HG02642 (cell line): Measurements from ENCODE around the gene PPP1R16B.

Experiments used
- ATAC-seq: cut with Tn5 transposase; IDR thresholded peaks from one replicate; pipeline ENCODE4 v1.9.1; 2021; ENCODE audit warnings: mild to moderate bottlenecking; ENCODE audit not compliant: unreplicated experiment, poor library complexity

PPP1R16B gene

DNA sequence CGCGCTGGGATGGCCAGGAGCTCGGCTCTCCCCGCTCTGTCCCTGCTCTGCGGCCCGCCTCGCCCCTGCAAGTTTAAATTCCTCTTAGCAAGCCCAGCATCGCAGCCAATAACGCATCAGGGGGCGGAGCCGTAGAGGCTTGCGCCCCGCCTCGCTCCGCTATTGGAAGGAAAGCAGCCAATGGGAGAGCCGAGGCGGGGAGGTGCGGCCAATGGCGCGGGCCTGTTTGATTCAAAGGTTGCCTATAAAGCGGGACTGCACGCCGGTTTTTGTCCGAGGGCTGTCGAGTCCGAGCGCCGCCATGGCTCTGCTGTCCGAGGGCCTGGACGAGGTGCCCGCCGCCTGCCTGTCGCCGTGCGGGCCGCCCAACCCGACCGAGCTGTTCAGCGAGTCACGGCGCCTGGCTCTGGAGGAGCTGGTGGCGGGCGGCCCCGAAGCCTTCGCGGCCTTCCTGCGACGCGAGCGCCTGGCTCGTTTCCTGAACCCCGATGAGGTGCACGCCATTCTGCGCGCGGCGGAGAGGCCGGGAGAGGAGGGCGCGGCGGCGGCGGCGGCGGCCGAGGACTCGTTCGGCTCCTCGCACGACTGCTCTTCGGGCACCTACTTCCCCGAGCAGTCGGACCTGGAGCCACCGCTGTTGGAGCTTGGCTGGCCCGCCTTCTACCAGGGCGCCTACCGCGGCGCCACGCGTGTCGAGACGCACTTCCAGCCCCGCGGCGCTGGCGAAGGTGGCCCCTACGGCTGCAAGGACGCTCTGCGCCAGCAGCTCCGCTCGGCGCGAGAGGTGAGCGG is 120.8 kb downstream of the PPP1R16B start, which contains the start of gene FAM83D:
Gene FAM83D, plus strand, starts transcription at position 276 of the 792 bp plus-strand sequence. Its CDS starts 26 bp downstream, at position 302.
- ATAC-seq: peak; percentile 94

DNA sequence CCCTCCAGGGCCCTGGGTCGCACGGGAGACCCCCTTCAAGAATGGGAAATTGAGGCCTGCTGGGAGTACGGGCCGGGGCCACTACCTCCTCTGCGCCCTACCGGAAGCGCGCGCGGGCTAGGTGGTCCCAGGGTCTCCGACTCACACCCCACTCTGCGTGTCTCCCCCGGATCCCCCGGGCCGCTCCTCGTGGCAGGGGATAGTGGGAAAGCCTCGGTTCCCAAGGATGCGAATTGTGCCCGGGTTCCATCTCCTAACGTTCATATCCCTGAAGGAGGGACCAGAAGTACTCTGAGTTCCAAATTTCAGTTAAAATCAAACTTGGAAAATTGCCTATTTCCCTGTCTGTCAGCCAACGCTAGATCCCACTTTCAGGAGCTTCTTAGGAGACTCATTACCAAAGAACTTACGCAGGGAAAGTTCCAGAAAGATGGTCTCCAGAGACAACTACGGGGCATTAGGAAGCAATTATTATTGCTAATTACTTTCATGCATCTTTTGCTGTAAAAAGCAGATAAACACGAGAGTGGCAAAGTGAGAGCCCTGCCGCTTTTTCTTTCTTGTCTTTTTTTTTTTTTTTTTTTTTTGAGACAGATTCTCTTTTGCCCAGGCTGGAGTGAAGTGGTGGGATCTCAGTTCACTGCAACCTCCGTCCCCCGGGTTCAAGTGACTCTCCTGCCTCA is 121.6 kb downstream of the PPP1R16B start:
- ATAC-seq: no peak

- no peak for ATAC-seq
Observed at GRCh38 chr20:38927902-38928578, 122.5 kb downstream of the PPP1R16B start.

DNA sequence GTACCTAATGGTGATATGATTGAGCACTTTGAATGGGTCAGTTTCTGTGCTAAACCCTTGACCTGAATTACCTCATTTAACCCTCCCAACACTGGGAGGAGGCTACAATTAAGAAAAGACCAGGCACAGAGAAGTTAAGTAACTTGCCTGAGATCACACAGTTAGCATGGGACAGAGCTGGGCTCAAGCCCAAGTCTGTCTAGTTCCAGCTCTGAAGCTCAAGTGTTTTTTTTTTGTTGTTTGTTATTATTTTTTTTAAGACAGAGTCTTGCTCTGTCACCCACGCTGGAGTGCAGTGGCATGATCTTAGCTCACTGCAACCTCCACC is 124.7 kb downstream of the PPP1R16B start:
- no peak for ATAC-seq

DNA sequence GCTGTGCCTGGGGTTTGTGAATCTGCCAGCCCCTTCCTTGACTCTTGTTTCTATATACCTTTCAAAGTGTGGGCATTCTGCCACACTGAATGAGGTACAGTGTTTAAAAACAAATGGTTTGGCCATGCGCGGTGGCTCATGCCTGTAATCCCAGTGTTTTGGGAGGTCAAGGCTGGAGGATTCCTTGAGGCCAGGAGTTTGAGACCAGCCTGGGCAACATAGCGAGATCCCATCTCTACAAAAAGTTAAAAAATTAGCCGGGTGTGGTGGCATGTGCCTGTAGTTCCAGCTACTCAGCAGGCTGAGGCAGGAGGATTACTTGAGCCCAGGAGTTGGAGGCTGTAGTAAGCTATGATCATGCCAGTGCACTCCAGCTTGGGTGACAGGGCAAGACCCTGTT is 126.5 kb downstream of the PPP1R16B start:
- ATAC-seq: no peak

- ATAC-seq: no peak
Observed at GRCh38 chr20:38932457-38933120, 127.1 kb downstream of the PPP1R16B start.

DNA sequence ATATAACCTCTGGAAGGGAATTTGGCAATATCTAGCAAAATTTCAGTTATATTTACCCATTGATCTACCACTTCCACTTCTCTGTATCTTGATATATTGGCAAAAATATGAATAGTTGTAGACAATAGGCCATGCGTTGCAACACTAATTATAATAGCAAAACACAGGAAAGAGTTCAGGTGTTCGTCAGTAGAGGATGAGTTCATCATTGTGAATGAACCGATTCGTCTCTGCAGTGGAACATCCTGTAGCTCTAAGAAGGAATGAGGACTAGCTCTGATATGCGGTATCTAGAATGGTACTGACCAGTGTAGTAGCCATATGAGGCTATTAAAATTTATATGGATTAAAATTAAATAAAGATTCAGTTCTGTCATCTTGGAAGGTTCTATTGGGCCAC is 129.0 kb downstream of the PPP1R16B start:
- no peak for ATAC-seq

GRCh38 chr20:38935285-38935684 is 129.8 kb downstream of the PPP1R16B start:
- ATAC-seq: no peak

DNA sequence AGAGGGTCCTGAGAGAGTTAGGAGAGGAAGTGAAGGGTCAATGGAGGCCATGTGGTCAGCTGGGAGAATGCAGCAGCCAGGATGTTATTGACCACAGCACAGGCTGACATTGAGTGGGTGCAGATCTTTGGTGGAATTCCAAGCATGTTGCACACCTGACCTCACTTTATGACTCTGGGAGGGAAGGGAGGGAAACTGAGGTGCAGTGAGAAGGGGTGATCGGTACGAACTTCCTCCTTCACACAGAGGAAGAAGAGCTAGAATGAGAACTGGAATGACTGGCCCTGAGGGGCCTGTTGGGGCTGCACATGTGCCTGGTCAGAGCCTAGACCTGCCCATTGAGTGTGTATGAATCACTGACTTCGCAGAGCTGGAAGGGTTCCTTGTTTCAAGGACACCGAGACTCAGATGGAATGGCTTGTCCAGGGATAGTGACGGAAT is 130.5 kb downstream of the PPP1R16B start:
- no peak for ATAC-seq

- no peak for ATAC-seq
Observed at GRCh38 chr20:38937000-38937399, 131.5 kb downstream of the PPP1R16B start.

DNA sequence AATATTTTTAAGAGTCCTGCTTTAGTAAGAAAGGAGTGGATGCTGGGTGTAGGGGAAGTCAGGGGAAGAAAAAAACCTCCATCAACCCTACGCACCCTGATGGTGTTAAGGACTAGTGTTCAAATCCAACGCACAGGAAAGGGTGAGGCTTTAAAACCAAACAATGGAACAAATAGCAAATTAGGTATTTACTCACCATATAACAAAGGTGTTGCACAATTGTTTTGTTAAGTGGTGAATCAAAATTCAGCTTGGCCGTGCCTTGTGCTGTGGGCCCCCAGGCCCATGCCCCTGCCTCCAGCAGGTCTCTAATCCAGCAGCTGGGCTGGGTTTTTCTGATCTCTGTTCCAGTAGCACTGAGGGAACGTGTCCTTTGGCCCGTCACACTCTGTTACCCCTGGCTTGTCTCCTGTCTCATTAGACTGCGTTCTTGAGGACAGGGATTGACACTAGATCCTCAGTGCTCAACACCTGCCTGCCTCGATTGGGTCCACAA is 132.5 kb downstream of the PPP1R16B start:
- ATAC-seq: no peak

DNA sequence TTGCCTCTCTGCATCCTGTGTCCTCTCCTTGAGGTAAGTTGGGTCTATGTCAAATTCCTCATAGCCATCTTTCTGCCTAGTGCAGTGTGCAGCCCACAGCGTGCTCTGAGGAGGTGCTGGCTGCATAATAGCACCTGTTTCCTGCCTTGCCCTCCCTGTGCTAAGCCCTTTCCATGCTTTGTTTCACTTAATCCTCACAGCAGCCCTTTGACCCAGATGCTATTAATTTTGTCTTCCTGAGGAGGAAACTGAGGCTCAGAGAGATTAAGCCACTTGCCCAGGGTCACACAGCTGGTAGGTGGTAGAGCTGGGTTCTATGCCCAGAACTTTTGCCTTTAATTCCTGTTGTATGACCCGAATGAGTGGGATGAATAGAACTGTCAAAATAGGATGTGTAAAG is 134.2 kb downstream of the PPP1R16B start:
- no peak for ATAC-seq

DNA sequence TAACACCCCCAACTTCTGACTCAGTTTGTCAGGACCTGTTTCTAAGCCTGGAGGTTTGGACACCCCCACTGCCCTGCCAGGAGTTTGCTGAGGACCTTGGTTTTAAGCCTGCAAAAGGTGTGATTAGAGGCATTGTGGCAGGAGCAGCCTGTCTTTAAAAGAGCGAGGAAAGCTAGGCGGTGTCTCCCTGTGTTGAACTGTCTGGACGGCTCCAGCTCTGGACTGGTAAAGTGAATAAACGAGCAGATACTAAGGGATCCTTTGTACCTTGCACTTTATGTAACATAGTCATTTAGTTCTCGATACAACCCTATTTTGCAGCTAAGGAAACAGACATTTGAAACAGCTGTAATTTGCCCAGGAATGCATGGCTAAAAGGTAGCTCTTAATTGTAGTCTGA is 135.1 kb downstream of the PPP1R16B start:
- no peak for ATAC-seq

DNA sequence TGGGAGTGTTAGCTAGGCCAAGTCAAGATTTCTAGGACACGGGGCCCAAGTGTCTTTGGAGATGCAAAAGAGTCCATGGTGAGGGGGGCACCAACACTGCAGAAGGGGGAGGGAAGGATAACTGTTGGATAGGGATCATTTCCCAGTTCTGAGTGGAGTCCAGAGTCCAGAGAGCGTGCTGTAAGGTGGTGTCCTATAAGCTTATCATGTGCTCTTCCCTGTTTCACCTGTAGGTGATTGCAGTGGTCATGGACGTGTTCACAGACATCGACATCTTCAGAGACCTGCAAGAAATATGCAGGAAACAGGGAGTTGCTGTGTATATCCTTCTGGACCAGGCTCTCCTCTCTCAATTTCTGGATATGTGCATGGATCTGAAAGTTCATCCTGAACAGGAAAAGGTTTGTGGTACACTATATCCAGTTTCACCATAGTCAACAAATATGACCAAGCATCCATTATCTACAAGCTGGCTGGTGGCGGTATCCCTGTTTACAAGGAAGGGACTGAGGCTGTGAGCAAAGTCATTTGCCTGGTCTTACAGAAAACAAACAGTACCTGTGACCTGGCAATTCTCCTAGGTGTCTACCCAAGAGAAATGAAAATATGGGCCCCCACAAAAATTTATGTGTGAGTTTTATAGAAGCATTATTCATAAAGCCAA is 136.4 kb downstream of the PPP1R16B start:
- ATAC-seq: no peak

DNA sequence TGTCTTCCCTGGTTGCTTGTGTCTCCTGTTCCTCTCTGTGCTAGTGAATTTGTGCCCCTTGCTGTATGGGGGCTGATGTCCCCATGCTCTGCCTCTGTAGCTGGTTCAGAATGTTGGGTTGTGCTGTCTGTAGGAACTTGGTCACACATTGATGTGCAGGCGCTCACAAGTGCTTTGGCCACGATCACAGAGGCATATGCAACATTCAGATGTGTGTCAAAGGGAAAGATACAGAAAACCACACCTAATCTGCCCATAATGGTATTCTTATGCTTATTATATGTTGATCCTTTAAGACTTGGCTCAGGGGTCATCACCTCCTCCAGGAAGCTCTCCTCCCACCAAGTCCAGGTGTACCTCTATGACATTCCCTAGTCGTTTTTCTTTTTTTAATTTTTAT is 139.5 kb downstream of the PPP1R16B start:
- no peak for ATAC-seq

- no peak for ATAC-seq
Observed at GRCh38 chr20:38946836-38947235, 141.3 kb downstream of the PPP1R16B start.

DNA sequence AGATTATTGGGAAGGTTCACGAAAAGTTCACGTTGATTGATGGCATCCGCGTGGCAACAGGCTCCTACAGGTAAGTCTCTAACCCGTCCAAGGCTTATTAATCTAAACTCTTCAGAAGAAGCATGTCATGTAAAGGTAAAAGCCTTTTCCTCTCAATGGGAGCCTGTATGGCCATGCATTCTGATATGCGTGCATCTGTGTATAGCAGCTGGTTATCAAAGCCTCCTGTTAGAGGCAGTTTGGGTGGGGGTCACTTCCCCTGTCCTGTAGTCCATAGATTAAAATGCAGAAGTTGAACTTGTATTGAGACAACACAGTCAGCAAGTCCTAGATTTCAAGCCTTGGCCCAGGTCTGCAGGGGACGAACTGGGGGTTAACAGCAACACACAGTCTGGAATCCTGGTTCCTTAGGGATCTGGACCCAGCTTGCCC is 142.4 kb downstream of the PPP1R16B start:
- ATAC-seq: no peak

- ATAC-seq: no peak
Observed at GRCh38 chr20:38950254-38950653, 144.8 kb downstream of the PPP1R16B start.

GRCh38 chr20:38951611-38952010 is 146.1 kb downstream of the PPP1R16B start:
- no peak for ATAC-seq

GRCh38 chr20:38952153-38952552 is 146.7 kb downstream of the PPP1R16B start:
- ATAC-seq: no peak
